HepG2 (cell line): ENCODE measurements around the gene MYO5A. TPM values are rescaled to one million over a fixed set of nuclear protein-coding genes. Genes with fewer than 3 reads are reported as not detected.

Experiments
- BCL6 ChIP-seq: IDR thresholded peaks from 2 replicates; pipeline ENCODE4 v1.6.1; 2016; ENCODE audit warnings: missing genetic modification reagents, missing compliant biosample characterization
- EP300 ChIP-seq, 3 experiments: sonication (generic) in 1 of 3; formaldehyde crosslinking in 1 of 3; IDR thresholded peaks; 2 replicates each; pipeline versions ENCODE4 v1.5.1 to v1.6.1; 2011 to 2020; ENCODE audit warnings: low read depth in 2 of 3, low read length in 2 of 3, borderline replicate concordance in 1 of 3, improper control_type of control experiment in 1 of 3, mild to moderate bottlenecking in 1 of 3, missing genetic modification reagents in 1 of 3, moderate library complexity in 1 of 3
- HMGA1 ChIP-seq: sonication (generic); formaldehyde crosslinking; conservative IDR thresholded peaks from 2 replicates; pipeline ENCODE4 v1.4.0; 2020; ENCODE audit warnings: missing genetic modification reagents
- JUND ChIP-seq: sonication (generic); formaldehyde crosslinking; IDR thresholded peaks from 2 replicates; pipeline ENCODE4 v1.8.0; 2022; ENCODE audit warnings: mild to moderate bottlenecking, missing genetic modification reagents
- MYC ChIP-seq: sonication (generic); formaldehyde crosslinking; IDR thresholded peaks from 2 replicates; pipeline ENCODE4 v1.9.0; 2021; ENCODE audit warnings: missing genetic modification reagents, borderline replicate concordance
- RCOR2 ChIP-seq: IDR thresholded peaks from 2 replicates; pipeline ENCODE4 v1.6.1; 2016; ENCODE audit warnings: missing biosample characterization, missing genetic modification reagents
- REL ChIP-seq: sonication (generic); formaldehyde crosslinking; conservative IDR thresholded peaks from 2 replicates; pipeline ENCODE4 v1.8.0; 2022; ENCODE audit warnings: mild to moderate bottlenecking, missing genetic modification reagents, moderate library complexity
- SIN3B ChIP-seq: fragments of 150-350 bp; IDR thresholded peaks from 2 replicates; pipeline ENCODE4 v1.6.1; 2014; ENCODE audit warnings: low read length
- TEAD3 ChIP-seq: optimal IDR thresholded peaks from 2 replicates; pipeline ENCODE3; 2016; ENCODE audit warnings: borderline replicate concordance
- TMF1 ChIP-seq: sonication (generic); formaldehyde crosslinking; IDR thresholded peaks from 2 replicates; pipeline ENCODE4 v1.8.1; 2022; ENCODE audit warnings: low read depth, missing genetic modification reagents
- ZBTB14 ChIP-seq: sonication (generic); formaldehyde crosslinking; IDR thresholded peaks from 2 replicates; pipeline ENCODE4 v1.4.0; 2020; ENCODE audit warnings: missing genetic modification reagents
- ZNF138 ChIP-seq: sonication (generic); formaldehyde crosslinking; IDR thresholded peaks from 2 replicates; pipeline ENCODE4 v1.5.0; 2020; ENCODE audit warnings: mild to moderate bottlenecking, low read depth, missing genetic modification reagents
- polyA plus RNA-seq, 8 experiments: library from polyadenylated mRNA; depleted of rRNA in 3 of 8; stranded (reverse) in 7 of 8; unstranded in 1 of 8; fragments of >200 nt; fragmentation: Illumina TruSeq in 4 of 8; extraction: Trizol in 4 of 8; gene quantifications; 2 replicates each; pipeline versions ENCODE4 v1.2.1 to v1.2.3, GENCODE V29; 2011 to 2016; ENCODE audit warnings: low read depth in 4 of 8, missing spikeins in 1 of 8, mixed read lengths in 1 of 8; ENCODE audit not compliant: insufficient read depth in 1 of 8
- total RNA-seq, 5 experiments: library from RNA; depleted of rRNA; stranded (reverse); fragments of >200 nt; fragmentation: Illumina TruSeq; extraction: Trizol; gene quantifications; 2 replicates each; pipeline ENCODE4 v1.2.3, GENCODE V29; 2016; ENCODE audit warnings: low read depth in 1 of 5
- TF ChIP-seq, protein P1 (sequence below): sonication (generic); formaldehyde crosslinking; conservative IDR thresholded peaks from 2 replicates; pipeline ENCODE4 v1.8.0; 2022; ENCODE audit warnings: missing genetic modification reagents
- TF ChIP-seq, protein P2 (sequence below): sonication (generic); formaldehyde crosslinking; IDR thresholded peaks from 2 replicates; pipeline ENCODE4 v1.5.0; 2020; ENCODE audit warnings: missing genetic modification reagents
- TF ChIP-seq, protein P3 (sequence below): conservative IDR thresholded peaks from 2 replicates; pipeline ENCODE4 v1.6.1; 2018; ENCODE audit warnings: missing genetic modification reagents
- TF ChIP-seq, protein P4 (sequence below): sonication (generic); formaldehyde crosslinking; IDR thresholded peaks from 2 replicates; pipeline ENCODE4 v1.9.0; 2022; ENCODE audit warnings: missing genetic modification reagents, mild to moderate bottlenecking, borderline replicate concordance
- TF ChIP-seq, protein P5 (sequence below): sonication (generic); formaldehyde crosslinking; IDR thresholded peaks from 2 replicates; pipeline ENCODE4 v1.5.1; 2020; ENCODE audit warnings: missing genetic modification reagents, mild to moderate bottlenecking, borderline replicate concordance

Gene MYO5A
- total and polyA plus RNA-seq, 2 of the 13 experiments (the other 11 are each of a cell fraction or from before 2014, with no cell fraction given) = 2.8 to 4.8 TPM

GRCh38 chr15:52288051-52288942, 240.4 kb downstream of the MYO5A start (continued):
- TF ChIP-seq JUND (CRISPR knock-in tag) (peak; percentile 59; the same call in 1 of the 2 replicates), ZNF138 (CRISPR knock-in tag) (no peak), MYC (CRISPR knock-in tag) (peak; percentile 83), EP300 (IDR thresholded peaks at IDR 0.05; ENCODE audit: low read depth in 2 of 2, low read length in 2 of 2) (peak; percentile 35 to 89; a peak in 3 of 4 replicates), EP300 (CRISPR knock-in tag; IDR thresholded peaks at IDR 0.05; ENCODE audit: borderline replicate concordance) (peak; percentile 84; the same call in 1 of the 2 replicates), ZBTB14 (CRISPR knock-in tag) (no peak), RCOR2 (CRISPR knock-in tag) (peak; percentile 78; the same call in 1 of the 2 replicates), REL (CRISPR knock-in tag) (0 out of 2 replicates have a peak, but pooled peaks have one; percentile 28), BCL6 (peak; percentile 77), HMGA1 (CRISPR knock-in tag) (no peak), TEAD3 (peak; percentile 98), TMF1 (no peak), SIN3B (no peak)
- TF ChIP-seq, protein P1, sequence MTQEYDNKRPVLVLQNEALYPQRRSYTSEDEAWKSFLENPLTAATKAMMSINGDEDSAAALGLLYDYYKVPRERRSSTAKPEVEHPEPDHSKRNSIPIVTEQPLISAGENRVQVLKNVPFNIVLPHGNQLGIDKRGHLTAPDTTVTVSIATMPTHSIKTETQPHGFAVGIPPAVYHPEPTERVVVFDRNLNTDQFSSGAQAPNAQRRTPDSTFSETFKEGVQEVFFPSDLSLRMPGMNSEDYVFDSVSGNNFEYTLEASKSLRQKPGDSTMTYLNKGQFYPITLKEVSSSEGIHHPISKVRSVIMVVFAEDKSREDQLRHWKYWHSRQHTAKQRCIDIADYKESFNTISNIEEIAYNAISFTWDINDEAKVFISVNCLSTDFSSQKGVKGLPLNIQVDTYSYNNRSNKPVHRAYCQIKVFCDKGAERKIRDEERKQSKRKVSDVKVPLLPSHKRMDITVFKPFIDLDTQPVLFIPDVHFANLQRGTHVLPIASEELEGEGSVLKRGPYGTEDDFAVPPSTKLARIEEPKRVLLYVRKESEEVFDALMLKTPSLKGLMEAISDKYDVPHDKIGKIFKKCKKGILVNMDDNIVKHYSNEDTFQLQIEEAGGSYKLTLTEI (CRISPR knock-in tag) = no peak
- TF ChIP-seq, protein P2, sequence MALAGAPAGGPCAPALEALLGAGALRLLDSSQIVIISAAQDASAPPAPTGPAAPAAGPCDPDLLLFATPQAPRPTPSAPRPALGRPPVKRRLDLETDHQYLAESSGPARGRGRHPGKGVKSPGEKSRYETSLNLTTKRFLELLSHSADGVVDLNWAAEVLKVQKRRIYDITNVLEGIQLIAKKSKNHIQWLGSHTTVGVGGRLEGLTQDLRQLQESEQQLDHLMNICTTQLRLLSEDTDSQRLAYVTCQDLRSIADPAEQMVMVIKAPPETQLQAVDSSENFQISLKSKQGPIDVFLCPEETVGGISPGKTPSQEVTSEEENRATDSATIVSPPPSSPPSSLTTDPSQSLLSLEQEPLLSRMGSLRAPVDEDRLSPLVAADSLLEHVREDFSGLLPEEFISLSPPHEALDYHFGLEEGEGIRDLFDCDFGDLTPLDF (CRISPR knock-in tag) = no peak; the same call in 1 of the 2 replicates
- TF ChIP-seq, protein P3, sequence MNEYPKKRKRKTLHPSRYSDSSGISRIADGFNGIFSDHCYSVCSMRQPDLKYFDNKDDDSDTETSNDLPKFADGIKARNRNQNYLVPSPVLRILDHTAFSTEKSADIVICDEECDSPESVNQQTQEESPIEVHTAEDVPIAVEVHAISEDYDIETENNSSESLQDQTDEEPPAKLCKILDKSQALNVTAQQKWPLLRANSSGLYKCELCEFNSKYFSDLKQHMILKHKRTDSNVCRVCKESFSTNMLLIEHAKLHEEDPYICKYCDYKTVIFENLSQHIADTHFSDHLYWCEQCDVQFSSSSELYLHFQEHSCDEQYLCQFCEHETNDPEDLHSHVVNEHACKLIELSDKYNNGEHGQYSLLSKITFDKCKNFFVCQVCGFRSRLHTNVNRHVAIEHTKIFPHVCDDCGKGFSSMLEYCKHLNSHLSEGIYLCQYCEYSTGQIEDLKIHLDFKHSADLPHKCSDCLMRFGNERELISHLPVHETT (CRISPR knock-in tag) = no peak
- TF ChIP-seq, protein P4, sequence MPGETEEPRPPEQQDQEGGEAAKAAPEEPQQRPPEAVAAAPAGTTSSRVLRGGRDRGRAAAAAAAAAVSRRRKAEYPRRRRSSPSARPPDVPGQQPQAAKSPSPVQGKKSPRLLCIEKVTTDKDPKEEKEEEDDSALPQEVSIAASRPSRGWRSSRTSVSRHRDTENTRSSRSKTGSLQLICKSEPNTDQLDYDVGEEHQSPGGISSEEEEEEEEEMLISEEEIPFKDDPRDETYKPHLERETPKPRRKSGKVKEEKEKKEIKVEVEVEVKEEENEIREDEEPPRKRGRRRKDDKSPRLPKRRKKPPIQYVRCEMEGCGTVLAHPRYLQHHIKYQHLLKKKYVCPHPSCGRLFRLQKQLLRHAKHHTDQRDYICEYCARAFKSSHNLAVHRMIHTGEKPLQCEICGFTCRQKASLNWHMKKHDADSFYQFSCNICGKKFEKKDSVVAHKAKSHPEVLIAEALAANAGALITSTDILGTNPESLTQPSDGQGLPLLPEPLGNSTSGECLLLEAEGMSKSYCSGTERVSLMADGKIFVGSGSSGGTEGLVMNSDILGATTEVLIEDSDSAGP = peak; percentile 82
- TF ChIP-seq, protein P5, sequence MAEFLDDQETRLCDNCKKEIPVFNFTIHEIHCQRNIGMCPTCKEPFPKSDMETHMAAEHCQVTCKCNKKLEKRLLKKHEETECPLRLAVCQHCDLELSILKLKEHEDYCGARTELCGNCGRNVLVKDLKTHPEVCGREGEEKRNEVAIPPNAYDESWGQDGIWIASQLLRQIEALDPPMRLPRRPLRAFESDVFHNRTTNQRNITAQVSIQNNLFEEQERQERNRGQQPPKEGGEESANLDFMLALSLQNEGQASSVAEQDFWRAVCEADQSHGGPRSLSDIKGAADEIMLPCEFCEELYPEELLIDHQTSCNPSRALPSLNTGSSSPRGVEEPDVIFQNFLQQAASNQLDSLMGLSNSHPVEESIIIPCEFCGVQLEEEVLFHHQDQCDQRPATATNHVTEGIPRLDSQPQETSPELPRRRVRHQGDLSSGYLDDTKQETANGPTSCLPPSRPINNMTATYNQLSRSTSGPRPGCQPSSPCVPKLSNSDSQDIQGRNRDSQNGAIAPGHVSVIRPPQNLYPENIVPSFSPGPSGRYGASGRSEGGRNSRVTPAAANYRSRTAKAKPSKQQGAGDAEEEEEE = no peak
